Kidney tubule cell (primary cell): ENCODE measurements around the gene SCIN.
A peak's percentile ranks its signal among the peaks of the same experiment; 100 is the strongest.

Experiments used
- DNase-seq: peaks from one replicate; pipeline ENCODE4 v3.0.0-alpha.2; 2018; ENCODE audit warnings: low spot score

Gene SCIN

DNA sequence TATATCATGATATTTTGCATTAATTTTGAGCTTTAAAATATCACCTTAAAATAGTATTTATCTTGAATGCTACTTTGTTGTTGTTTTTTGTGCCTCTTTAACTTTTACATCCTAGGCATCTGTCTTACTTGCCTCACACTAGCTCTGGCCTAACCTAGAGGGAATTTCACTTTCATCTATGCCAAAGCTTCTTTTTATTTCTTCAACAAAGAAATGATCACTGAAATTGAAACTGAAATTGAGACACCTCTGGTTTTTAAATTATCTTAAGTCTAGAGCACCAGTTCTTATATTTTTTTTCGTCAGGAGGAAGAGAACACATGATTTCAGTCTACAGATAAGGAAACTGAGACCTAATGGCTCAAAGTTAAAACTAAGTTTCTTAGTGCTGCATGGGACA is 3.5 kb upstream of the SCIN start:
- no peak for DNase-seq

DNA sequence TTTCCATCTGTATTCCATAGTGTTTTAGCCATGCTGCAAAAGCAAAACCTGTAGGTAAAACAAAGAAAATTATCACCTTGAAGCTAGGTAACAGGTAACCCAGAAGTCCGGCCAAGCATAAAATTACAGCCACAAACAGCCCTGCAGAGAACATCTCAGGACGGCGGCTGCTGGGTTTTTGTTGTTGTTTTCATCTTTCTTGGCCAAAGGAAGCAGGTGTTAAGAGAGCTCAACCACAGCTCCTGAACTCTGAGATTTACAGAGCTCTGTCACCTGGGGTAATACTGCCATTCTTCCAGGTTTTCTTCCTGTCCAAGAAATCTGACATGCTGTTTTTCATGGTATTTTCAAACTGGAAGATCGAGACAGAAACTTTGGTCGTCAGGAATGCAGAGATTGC is 847 bp upstream of the SCIN start:
- peak; percentile 17 for DNase-seq

DNA sequence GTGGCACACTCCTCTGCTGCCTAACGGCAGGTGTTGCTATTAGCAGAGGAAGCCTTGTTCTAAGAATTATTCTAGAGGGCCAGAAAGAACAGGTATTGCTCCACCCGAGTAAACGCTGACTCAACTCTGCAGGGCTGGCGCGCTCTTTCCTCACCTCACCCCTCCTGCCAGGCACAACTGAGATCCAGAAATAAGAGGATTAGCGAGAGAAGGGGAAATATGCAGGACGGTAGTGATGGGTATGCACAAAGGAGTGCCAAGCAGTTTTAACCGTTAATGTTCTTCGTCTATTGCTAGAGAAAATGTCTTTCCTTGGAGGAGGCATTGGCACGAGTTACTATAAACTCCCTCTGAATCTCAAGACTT is 369 bp upstream of the SCIN start:
- DNase-seq: peak; percentile 67

DNA sequence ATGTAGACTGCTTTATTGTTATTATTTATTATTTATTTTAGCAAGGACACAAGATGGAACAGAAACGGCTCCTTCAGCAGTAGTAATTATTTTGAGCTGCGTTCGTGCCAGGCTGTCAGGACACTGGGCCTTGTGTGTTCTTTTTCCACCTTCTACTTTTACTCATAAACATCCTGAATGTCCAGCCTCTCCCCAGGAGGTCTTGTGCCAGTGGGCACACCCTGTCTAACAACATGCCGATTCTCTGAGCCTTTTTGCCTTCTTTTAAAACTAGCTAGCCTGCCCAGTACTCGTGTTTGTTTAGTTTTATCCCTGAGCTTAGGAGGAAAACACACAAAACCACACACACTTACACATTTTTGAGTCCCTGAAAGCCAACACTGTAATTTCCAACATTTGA is 1.2 kb downstream of the SCIN start:
- peak; percentile 60 for DNase-seq

- DNase-seq: no peak
Measured at GRCh38 chr7:12572941-12573575, 2.5 kb downstream of the SCIN start.

GRCh38 chr7:12573885-12574284 is 3.4 kb downstream of the SCIN start:
- no peak for DNase-seq

GRCh38 chr7:12578930-12579640 is 8.6 kb downstream of the SCIN start:
- DNase-seq: no peak

GRCh38 chr7:12581897-12582296 is 11.4 kb downstream of the SCIN start:
- peak; percentile 78 for DNase-seq

GRCh38 chr7:12582362-12582761 is 11.8 kb downstream of the SCIN start:
- no peak for DNase-seq

DNA sequence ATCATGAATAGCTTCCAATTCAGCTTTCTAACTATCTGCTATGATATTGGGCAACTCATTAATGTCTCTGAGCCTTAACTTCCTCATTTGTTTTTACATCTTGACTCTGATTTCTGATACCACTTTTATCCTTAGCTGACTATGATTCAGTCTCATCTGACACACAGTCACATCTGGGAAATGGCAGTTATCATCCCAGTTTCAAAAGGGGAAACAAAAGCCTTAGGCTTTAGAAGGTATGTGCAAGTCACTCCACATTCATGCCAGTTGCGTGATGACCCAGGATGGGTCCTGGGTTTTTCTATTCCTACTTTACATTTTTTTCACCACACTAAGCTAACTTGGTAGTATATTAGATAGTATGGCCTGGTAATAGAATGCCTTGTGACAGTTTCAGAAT is 12.7 kb downstream of the SCIN start:
- DNase-seq: peak; percentile 75

- DNase-seq: peak; percentile 68
Measured at GRCh38 chr7:12583922-12584321, 13.4 kb downstream of the SCIN start.

DNA sequence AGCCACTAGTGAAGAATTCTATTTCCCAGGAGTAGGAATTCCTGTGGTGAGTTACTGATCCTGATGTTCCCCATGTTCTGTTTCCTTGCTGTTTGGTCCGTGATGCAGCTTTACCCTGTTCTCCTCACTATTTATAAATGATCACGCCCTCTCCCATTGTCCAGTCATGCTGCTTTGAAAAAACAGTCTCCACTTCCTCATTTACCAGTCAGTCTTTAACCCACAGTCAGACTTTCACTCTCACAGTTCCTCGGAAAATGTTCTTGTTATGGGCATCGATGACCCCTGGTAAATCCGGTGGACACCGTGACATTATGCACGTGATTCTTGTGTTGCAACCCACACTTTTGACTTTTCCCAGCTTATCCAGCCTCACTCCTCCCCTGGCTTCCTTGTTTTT is 14.4 kb downstream of the SCIN start:
- peak; percentile 95 for DNase-seq

DNA sequence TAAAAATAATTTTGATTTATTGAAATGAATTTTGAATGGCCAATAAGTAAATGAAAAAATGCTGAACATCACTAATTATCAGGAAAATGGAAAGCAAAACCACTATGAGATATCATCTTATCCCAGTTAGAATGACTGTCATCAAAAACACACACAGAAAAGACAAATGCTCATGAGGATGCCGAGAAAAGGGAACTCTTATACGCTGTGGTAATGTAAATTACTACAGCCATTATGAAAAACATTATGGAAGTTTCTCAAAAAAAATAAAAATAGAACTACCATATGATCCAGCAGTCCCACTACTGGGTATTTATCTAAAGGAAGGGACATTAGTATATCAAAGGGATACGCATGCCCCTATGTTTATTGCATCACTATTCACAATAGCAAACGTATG is 15.8 kb downstream of the SCIN start:
- no peak for DNase-seq

- no peak for DNase-seq
Measured at GRCh38 chr7:12588259-12588904, 17.9 kb downstream of the SCIN start.

GRCh38 chr7:12590559-12590958 is 20.0 kb downstream of the SCIN start:
- no peak for DNase-seq

DNA sequence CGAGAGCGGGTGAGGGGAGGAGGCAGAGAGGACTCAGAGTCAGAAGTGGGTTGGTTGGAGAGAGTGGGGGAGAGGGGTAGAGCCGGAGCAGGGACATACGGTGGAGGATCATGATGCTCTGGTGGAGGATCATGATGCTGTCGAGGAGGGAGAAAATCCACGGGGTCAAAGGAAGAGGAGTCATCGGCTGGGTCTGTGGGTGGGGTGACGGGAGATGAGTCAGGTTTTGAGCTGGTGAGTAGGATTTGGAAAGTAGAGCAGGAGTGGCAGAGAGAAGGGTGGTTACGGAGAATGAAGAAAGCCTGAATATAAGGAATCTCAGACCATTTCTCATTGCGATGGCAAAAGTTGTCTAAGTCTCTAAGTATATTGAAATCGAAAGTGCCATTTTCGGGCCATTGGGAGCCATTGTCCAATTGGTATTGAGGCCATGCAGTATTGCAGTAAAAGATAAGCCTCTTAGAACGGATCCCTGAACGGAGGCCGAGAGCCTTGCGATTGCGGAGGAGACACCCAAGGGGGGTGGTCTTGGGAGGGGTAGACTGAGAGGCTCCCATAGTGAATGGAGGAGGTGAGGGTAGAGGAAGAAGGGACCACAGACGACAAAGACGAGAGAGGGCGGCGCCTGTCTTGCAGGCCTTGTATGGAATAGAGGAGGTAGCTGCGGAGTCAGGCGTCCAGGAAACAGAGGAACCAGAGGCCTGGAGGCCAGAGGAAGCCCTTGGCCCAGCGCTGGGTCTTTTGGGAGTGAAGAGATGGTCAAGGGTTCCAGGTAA is 23.8 kb downstream of the SCIN start:
- no peak for DNase-seq

DNA sequence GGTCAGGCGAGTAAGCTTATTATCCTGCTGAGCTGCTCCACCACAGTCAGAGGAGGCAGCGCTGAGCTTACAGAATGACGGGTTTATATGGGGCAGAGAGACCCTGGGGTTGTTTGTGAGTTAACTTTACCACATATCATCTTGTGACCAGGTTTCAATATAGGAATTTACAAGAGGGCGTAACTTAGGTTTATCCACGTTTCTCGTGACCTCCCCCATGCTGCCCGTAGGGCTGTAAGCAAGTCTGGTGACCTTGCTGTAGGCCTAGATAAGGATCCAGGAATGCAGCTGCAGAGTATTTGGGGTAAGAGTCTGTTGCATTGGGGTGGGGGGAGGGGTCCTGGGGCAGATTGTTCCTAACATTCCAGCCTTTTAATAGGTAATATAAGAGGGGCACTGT is 24.6 kb downstream of the SCIN start:
- DNase-seq: no peak

GRCh38 chr7:12596225-12596790 is 25.8 kb downstream of the SCIN start:
- DNase-seq: peak; percentile 85

DNA sequence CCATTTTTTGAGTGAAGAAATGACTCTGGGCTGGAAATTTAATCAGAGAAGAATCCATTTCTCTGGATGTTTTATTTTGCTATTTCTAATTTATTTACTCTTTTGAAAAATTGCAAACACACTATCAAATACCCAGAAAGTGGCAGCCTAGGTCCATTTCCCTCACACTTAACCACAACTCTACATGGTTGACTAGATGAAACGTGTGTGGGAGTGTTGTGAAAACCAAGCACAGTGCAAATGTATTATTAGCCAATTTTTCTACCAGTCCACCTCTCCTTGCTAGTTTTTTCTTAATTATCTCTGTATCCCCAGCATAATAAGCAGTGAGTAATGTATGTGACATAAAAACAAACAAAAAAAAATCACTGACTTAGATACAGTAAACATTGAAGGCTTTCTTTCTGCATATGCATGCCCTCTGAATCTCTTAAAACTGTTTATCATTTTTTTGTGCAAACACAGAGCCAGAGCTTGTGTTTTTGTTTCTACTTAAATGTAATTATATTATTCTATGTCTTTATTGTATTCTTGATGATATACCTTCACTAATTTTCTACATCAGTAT is 30.9 kb downstream of the SCIN start:
- no peak for DNase-seq

DNA sequence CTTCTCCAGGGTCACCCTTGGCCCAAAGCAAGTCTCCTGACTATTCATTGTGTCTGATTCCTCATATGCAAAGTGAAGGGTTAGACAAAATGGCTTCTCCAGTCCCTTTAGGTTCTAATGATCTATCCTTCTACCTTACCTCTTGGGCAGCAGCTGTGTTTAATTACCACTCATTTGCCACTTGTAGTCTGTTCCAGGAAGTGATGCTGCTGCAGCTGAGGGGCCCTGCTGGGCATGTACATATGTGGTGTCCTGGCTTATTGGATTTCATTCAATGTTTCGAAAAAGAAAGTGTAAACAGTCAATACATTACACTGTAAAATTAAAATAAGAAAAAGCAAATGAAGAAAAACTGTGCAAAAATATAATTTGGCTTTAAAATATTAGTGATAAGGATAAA is 36.6 kb downstream of the SCIN start:
- no peak for DNase-seq

DNA sequence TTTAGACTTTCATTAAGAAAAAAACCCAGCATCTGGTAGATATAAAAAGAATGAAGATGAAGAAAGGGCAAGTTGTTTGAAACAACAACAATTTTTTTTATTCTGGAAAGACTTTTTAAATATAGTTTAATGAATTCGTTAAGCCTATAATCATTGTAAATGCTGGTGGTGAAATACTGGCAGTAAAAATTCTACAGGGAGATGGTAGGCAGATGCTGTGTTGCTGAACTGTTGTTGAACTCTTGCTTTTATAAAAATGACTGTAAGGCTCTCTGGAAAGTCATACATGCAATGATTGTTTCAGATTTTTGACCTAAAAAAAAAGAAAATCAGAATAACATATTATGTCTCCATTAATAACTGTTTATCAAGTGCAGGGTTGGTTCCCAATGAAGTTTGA is 39.0 kb downstream of the SCIN start:
- DNase-seq: no peak

GRCh38 chr7:12610899-12611298 is 40.4 kb downstream of the SCIN start:
- DNase-seq: no peak
